Osteoblast (primary cell): Measurements from ENCODE around the gene GATD1. TPM values are rescaled to one million over a fixed set of nuclear protein-coding genes. Genes with fewer than 3 reads are reported as not detected.

ENCODE experiments used
- DNase-seq: peaks from one replicate; pipeline ENCODE4 v3.0.0; 2011; ENCODE audit warnings: low spot score, mixed read lengths; ENCODE audit not compliant: insufficient read length; ENCODE audit errors: missing footprints
- H2AFZ ChIP-seq: 2 replicates; pipeline ENCODE4 v1.6.0; 2011; ENCODE audit warnings: mild to moderate bottlenecking, low read length
- H3K27ac ChIP-seq: 2 replicates; pipeline ENCODE4 v1.5.1; 2011; ENCODE audit warnings: mild to moderate bottlenecking, low read depth, low read length, moderate library complexity
- H3K27me3 ChIP-seq: 2 replicates; pipeline ENCODE4 v1.6.0; 2012; ENCODE audit warnings: mild to moderate bottlenecking, control low read depth, inconsistent platforms, low read length, moderate library complexity; ENCODE audit not compliant: insufficient read depth
- H3K36me3 ChIP-seq: 2 replicates; pipeline ENCODE4 v1.5.1; 2011; ENCODE audit warnings: mild to moderate bottlenecking, low read length, control low read depth, moderate library complexity; ENCODE audit not compliant: insufficient read depth
- H3K4me1 ChIP-seq: 2 replicates; pipeline ENCODE4 v1.5.1; 2011; ENCODE audit warnings: mild to moderate bottlenecking, low read length, control low read depth, moderate library complexity; ENCODE audit not compliant: insufficient read depth
- H3K4me2 ChIP-seq: 2 replicates; pipeline ENCODE4 v1.6.0; 2011; ENCODE audit warnings: mild to moderate bottlenecking, low read length; ENCODE audit not compliant: insufficient read depth
- H3K4me3 ChIP-seq: fragments of 200-600 bp; sonication (generic); 3 replicates; pipeline ENCODE4 v1.5.1; 2012; ENCODE audit warnings: mild to moderate bottlenecking, low read length, inconsistent platforms; ENCODE audit not compliant: insufficient read depth
- H3K79me2 ChIP-seq: 2 replicates; pipeline ENCODE4 v1.6.0; 2012; ENCODE audit warnings: mild to moderate bottlenecking, low read length, control low read depth, inconsistent platforms; ENCODE audit not compliant: insufficient read depth
- H3K9me3 ChIP-seq: 2 replicates; pipeline ENCODE4 v1.5.1; 2011; ENCODE audit warnings: low read depth, low read length, control low read depth
- H4K20me1 ChIP-seq: 2 replicates; pipeline ENCODE4 v1.6.0; 2012; ENCODE audit warnings: mild to moderate bottlenecking, low read length, control low read depth; ENCODE audit not compliant: insufficient read depth
- total RNA-seq: library from RNA; depleted of rRNA; stranded (reverse); fragments of >200 nt; gene quantifications from 2 replicates; pipeline ENCODE4 v1.2.3, GENCODE V29; 2012
- TF ChIP-seq, protein P1 (sequence below): IDR thresholded peaks from 2 replicates; pipeline ENCODE4 v1.5.1; 2011; ENCODE audit warnings: mild to moderate bottlenecking, low read depth, low read length, moderate library complexity; ENCODE audit errors: extremely low read depth

Gene GATD1
- total RNA-seq, 1 donor = 37.3 TPM

DNA sequence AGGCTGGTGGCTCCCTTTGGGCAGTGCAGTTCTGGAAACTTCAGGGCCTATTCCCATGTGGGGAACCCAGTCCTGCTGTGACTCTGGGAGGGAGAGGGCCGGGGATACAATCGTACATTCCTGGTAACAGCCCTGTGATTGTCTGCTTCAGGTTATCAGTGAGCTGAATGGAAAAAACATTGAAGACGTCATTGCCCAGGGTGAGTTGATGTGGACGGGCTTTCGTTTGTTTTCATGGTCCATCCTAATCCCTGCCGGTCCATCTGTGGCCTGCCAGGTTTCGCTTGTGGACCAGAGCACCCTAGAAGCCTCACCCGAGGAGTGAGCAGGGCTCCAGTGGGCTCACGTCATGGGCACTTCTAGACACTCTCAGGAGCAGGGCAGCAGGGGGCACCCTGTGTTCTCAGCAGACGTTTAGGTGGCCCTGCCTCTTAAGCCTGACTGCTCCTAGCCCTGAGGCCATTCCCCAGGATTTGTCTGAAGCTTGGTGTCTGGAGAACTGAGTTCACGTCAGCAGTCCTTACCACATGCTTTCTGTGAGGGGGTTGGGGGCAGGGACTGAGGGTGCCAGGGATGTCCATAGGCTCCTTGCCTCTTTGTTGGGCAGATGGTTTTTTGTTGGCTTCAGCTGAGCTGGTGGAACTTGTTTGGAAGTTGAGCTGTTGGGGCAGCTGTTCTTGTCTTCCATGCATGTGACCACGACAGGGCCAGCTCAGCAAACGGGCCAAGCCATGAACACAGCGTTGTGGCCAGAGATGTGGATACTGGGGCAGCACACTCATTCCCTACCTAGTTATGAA, 34.4 kb upstream of the GATD1 start:
- Histone ChIP-seq H3K36me3 (peaks cover 30% of the 10 kb centered on the region), H3K9me3 (no peaks in the 10 kb centered on the region), H3K27ac (peak overlapping the region; percentile 99), H3K4me2 (peak overlapping the region; percentile 95), H3K4me3 (peak overlapping the region; percentile 82), H3K79me2 (peaks cover 37% of the 10 kb centered on the region), H3K4me1 (peaks cover 21% of the 10 kb centered on the region), H2AFZ (no peak overlapping the region), H3K27me3 (no peaks in the 10 kb centered on the region), H4K20me1 (peaks cover 30% of the 10 kb centered on the region)
- DNase-seq = no peak
- TF ChIP-seq, protein P1, sequence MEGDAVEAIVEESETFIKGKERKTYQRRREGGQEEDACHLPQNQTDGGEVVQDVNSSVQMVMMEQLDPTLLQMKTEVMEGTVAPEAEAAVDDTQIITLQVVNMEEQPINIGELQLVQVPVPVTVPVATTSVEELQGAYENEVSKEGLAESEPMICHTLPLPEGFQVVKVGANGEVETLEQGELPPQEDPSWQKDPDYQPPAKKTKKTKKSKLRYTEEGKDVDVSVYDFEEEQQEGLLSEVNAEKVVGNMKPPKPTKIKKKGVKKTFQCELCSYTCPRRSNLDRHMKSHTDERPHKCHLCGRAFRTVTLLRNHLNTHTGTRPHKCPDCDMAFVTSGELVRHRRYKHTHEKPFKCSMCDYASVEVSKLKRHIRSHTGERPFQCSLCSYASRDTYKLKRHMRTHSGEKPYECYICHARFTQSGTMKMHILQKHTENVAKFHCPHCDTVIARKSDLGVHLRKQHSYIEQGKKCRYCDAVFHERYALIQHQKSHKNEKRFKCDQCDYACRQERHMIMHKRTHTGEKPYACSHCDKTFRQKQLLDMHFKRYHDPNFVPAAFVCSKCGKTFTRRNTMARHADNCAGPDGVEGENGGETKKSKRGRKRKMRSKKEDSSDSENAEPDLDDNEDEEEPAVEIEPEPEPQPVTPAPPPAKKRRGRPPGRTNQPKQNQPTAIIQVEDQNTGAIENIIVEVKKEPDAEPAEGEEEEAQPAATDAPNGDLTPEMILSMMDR = peak; percentile 23

DNA sequence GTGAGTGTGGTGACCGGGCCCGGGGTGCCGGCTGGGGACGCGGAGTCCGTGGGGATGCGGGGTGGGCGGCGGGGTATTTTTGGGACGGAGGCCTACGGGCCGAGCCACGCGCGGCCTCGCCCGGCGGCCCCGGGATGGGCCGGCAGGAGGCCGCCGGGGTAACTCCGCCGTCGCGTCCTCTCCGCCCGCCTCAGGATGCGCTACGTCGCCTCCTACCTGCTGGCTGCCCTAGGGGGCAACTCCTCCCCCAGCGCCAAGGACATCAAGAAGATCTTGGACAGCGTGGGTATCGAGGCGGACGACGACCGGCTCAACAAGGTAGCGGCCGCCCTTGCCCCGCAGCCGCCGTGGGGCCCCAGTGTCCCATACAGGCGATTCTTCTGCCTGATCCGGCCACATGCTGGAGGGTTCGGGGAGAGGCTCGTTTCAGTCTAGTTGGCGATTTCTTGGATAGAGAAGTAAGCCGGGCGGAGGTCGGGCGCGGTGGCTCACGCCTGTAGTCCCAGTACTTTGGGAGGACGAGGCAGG, 32.8 kb upstream of the GATD1 start:
- DNase-seq = no peak
- H3K9me3 ChIP-seq = no peaks in the 10 kb centered on the region
- H3K4me1 ChIP-seq = peaks cover 24% of the 10 kb centered on the region
- H3K27ac ChIP-seq = peak overlapping the region; percentile 99
- H3K4me2 ChIP-seq = peak overlapping the region; percentile 95
- H4K20me1 ChIP-seq = peaks cover 30% of the 10 kb centered on the region
- no peak overlapping the region for H2AFZ ChIP-seq
- peak overlapping the region; percentile 82 for H3K4me3 ChIP-seq
- no peaks in the 10 kb centered on the region for H3K27me3 ChIP-seq
- peaks cover 30% of the 10 kb centered on the region for H3K36me3 ChIP-seq
- peaks cover 37% of the 10 kb centered on the region for H3K79me2 ChIP-seq
- TF ChIP-seq, protein P1 = no peak

DNA sequence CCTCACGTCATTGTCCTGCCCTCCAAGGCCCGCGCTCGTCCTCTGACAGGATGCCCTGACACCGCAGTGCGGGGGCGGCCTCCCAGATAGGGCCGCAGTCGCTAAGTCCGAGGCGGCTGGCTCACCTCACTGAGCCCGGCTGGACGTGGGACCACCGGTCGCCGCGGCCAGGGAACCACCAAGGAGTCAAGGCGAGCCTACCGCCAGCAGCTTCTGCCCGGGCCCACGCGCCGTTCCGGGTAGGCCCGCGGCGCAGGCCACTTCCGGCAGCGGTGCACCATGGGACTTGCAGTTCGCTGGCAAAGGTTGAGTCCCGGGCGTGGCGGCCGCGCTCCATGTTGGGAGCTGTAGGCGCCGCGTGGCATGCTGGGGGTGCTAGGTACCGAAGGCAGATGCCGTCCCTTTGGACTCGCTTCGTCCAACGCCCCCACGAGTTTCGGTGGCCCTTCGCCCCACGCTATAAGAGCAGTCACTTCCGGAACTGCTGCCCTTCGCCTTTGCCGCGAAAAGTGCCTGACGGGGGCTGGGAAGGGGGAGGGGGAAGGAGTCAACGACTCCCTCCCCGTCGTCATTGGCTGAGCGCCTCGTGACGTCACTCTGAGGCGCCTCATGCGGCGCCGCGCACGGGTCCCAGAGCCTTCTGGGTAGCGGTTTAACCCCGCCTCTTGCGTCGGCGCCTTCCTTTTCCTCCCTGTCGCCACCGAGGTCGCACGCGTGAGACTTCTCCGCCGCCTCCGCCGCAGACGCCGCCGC, 32.2 kb upstream of the GATD1 start, which contains the start of gene RPLP2:
Gene RPLP2 (plus strand): TSS at position 681 of the 753 bp plus-strand sequence. CDS start 268 bp downstream, outside the sequence.
- Histone ChIP-seq H3K27me3 (no peaks in the 10 kb centered on the region), H3K79me2 (peaks cover 37% of the 10 kb centered on the region), H3K4me1 (peaks cover 28% of the 10 kb centered on the region), H3K9me3 (no peaks in the 10 kb centered on the region), H4K20me1 (peaks cover 30% of the 10 kb centered on the region), H3K4me3 (peak within 1 kb of the TSS; percentile 82), H2AFZ (peak within 1 kb of the TSS; percentile 97), H3K36me3 (peaks cover 30% of the 10 kb centered on the region), H3K4me2 (peak within 1 kb of the TSS; percentile 98), H3K27ac (peak within 1 kb of the TSS; percentile 99)
- TF ChIP-seq, protein P1 = no peak
- peak; percentile 100 for DNase-seq
